ENCODE data around the gene ELAVL4. TPM values are rescaled to one million over a fixed set of nuclear protein-coding genes. Genes with fewer than 3 reads are reported as not detected.

ELAVL4 gene
- total RNA-seq, 2 experiments from 2014 or later = not detected

DNA sequence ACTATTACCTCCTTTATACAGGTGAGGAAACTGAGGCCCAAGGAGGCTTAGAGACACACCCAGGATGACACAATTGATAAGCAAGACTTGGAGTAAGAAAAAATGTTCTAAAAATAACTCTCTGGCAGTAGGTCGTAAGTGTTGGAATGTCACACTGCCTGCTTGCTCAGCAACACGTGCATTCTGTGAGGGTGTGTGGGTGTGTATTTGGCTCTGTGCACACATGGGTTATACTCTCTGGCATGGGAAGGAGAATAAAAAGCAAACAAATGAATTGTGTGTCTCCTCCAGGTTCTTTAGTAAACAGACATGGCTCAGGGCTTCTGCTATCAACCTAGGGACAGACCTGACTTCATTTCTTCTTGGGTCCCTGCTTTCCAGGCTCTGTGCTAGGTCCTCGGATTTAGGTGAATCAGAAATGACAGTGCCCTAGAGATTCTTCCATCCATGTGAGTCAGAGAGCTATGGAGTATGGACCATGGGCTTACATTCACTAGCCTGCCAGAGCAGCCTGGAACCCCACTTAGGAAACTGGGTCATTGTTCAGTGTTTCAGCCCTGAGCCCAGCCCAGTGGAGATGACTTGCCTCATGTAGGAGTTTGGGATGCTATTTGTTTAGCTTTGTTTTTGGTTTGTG, 72.4 kb downstream of the ELAVL4 start:
- Mint-ChIP-seq H3K36me3 (no peaks in the 10 kb centered on the region), H3K4me1 (no peaks in the 10 kb centered on the region), H3K9me3 (no peaks in the 10 kb centered on the region), H3K4me3 (no peak overlapping the region), H3K27me3 (peaks cover 23% of the 10 kb centered on the region), H3K27ac (no peak overlapping the region)
- DNase-seq = no peak

DNA sequence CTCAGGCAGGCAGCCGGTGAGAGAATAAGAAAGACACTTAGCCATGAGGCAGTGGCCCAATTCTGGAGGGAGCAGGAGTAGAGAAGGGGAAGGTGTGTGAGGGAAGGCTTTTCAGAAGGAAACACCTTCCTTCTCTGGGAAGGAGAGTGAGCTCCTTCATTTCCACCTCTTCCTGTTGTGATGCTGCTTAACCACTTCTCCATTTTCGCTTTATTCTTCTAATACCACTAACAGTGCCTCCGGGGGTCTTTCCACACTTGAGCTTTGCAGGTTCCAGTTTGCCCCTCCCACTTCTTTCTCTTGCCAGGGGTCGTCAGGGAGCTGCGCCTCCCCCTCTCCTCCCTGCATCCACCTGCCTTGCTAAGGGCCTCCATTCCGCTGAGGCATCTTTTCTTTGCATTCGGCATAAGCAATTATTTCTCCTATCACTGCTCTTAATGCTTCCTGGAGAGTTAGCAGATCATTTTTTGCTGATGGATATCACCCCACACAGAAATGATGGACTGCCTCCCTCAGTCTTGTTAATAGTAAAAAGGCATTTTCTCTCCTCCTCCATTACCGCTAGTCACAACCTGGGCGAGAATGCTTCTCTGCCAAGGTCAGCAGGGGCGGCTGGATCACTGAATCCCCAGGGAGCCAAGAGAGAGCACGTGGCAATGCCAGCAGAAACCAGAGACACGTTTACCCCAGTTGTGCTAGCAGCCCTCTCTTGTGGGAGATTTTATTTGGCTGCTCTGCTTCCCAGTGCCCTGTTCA, 74.8 kb downstream of the ELAVL4 start:
- Mint-ChIP-seq H3K36me3 (no peaks in the 10 kb centered on the region), H3K9me3 (no peaks in the 10 kb centered on the region), H3K27me3 (peaks cover 12% of the 10 kb centered on the region), H3K4me1 (no peaks in the 10 kb centered on the region), H3K27ac (no peak overlapping the region), H3K4me3 (no peak overlapping the region)
- DNase-seq = no peak

DNA sequence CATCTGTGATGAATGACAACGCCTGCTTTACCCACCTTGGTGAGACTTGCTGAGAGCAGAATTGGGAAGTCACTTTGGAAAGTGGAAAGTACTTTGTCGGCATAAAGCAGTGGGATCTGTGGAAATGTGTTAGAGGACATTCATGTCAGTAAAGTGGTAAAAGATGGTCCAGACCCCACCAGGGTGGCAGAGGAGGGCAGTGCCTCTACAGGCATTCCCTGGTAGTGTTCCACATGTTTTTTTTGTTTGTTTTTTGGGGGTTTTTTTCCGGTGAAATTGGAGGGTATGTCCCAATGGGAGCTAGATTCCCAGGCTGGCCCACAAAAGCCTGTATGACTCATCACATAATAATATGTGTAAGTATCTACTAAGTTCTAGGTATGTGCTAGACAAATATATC, 80.6 kb downstream of the ELAVL4 start:
- Mint-ChIP-seq H3K27ac (no peak overlapping the region), H3K9me3 (no peaks in the 10 kb centered on the region), H3K4me1 (no peaks in the 10 kb centered on the region), H3K27me3 (no peaks in the 10 kb centered on the region), H3K4me3 (no peak overlapping the region), H3K36me3 (no peaks in the 10 kb centered on the region)
- DNase-seq = no peak

DNA sequence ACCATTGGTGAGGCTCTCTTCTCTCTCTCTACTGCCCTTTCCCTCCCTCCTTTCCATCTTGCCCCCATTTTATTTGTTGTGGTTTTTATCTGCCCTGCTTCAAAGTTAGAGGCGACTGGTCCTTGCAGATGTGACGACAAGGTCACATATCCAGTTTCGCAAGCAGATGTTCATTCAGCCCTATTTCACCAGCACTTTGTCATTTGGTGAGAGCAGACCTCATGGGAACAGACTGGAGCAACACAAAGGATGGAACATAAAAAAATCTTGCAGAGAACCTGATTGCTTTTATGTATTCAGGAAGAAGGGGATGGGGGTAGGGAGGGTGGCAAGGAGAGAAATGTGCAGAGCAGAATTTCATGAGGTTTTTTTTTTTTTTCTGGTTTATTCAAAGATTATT, 84.3 kb downstream of the ELAVL4 start:
- no peaks in the 10 kb centered on the region for H3K36me3 Mint-ChIP-seq
- no peaks in the 10 kb centered on the region for H3K27me3 Mint-ChIP-seq
- H3K4me3 Mint-ChIP-seq = no peak overlapping the region
- H3K9me3 Mint-ChIP-seq = no peaks in the 10 kb centered on the region
- DNase-seq = no peak
- no peak overlapping the region for H3K27ac Mint-ChIP-seq
- no peaks in the 10 kb centered on the region for H3K4me1 Mint-ChIP-seq

DNA sequence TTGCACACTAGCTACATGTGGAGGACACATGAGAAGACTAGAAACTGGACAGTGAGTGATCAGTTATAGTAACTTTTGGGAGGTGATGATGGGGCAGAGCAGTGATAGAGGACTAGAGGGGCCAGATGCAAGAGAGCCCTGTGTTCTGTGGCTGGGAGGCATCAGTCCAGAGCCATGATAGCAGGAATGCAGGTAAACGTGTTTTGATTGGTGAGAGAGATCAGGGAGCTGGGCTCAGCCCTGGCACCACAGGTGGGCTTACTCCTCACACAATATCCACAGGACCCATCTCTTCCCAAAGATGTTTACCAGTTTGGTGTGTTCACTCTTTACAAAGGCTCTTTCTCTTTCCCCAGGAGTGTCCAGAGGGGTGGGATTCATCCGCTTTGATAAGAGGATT, 86.5 kb downstream of the ELAVL4 start:
- Mint-ChIP-seq H3K9me3 (no peaks in the 10 kb centered on the region), H3K27me3 (no peaks in the 10 kb centered on the region), H3K4me3 (no peak overlapping the region), H3K27ac (no peak overlapping the region), H3K36me3 (no peaks in the 10 kb centered on the region), H3K4me1 (no peaks in the 10 kb centered on the region)
- DNase-seq = no peak

DNA sequence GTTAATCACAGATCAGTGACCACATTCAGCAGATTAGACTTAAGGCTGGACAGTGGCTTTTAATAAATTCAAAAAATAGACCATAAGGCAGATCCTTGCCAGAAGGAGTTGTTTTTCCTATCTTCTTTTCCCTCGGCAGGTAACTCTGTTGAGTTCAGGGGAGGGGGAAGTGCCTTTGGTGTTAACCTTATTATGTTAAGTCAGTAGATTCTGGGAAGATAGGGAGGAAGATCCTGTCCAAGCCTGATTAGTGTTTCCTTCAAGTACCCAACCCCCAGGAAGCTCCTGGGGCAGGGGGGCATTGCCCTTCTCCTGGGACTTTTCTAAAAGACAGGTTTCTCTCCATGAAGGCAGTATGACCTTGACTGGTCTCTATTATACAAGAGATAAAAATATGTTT, 87.4 kb downstream of the ELAVL4 start:
- DNase-seq = no peak
- Mint-ChIP-seq H3K4me1 (no peaks in the 10 kb centered on the region), H3K36me3 (no peaks in the 10 kb centered on the region), H3K4me3 (no peak overlapping the region), H3K9me3 (no peaks in the 10 kb centered on the region), H3K27me3 (no peaks in the 10 kb centered on the region), H3K27ac (no peak overlapping the region)

DNA sequence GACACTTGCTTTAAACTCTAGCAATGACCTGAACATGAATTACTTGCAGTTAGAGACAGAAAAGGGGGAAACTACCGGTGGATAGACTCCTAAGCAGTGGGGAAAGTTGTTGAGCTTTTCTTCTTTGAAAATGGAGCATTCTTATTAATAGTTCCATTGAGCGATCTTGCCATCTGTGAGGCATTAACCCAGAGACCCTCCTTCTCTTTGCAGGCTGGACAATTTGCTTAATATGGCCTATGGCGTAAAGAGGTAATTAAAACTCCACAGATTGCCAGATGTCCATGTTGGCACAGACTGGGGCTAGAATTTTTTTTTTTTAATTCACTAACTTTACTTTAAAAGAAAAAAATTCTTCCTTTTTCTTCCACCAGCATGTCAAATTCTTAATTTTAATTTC, 88.5 kb downstream of the ELAVL4 start:
- no peak overlapping the region for H3K4me3 Mint-ChIP-seq

DNA sequence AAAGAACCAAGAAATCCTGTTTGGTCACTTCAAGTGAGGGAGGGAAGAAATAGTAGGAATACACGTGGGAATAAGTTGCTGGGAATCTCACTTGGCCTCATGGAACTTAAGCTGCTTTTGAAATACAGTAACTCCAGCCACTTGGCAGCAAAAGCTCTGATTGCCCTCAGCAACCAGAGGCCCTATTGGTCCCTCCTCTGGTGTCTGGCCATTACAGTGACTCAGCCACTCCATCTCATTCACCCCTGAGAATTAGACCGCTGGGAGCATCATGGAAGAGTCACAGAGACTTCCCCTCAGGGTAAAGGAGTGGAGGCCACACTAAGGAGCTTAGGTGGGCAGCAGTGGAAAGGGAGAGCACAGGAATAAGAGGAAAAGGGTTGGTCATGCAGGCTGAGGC, 99.6 kb downstream of the ELAVL4 start:
- Mint-ChIP-seq H3K4me1 (no peaks in the 10 kb centered on the region), H3K36me3 (no peaks in the 10 kb centered on the region), H3K27ac (no peak overlapping the region), H3K9me3 (no peaks in the 10 kb centered on the region), H3K4me3 (no peak overlapping the region), H3K27me3 (peaks cover 13% of the 10 kb centered on the region)
- no peak for DNase-seq

More for the DNA sequence above, 88.5 kb downstream of the ELAVL4 start:
- no peaks in the 10 kb centered on the region for H3K4me1 Mint-ChIP-seq
- DNase-seq = no peak
- no peaks in the 10 kb centered on the region for H3K9me3 Mint-ChIP-seq
- no peak overlapping the region for H3K27ac Mint-ChIP-seq
- H3K36me3 Mint-ChIP-seq = no peaks in the 10 kb centered on the region
- H3K27me3 Mint-ChIP-seq = no peaks in the 10 kb centered on the region

DNA sequence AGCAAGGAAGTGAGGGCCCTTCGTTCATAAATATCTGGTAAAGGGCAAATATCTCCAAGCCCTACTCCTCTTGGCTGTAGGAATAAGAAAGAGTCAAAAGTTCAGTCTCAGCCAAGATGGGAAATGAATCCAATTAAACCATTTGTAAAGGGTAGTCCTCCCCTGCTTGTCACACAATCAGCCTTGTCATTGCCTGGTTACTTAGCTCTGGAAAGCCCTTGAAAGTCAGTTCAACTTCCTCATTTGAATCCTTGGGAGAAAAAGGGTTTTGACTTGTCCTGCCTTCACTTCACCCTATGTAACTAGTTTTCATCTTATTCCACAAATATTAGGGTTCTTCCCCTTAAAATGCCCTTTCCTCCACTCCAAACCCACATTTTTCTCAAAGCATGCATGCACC, 100.0 kb downstream of the ELAVL4 start:
- H3K36me3 Mint-ChIP-seq = no peaks in the 10 kb centered on the region
- H3K9me3 Mint-ChIP-seq = no peaks in the 10 kb centered on the region
- no peak overlapping the region for H3K27ac Mint-ChIP-seq
- H3K4me1 Mint-ChIP-seq = no peaks in the 10 kb centered on the region
- H3K4me3 Mint-ChIP-seq = no peak overlapping the region
- no peak for DNase-seq
- H3K27me3 Mint-ChIP-seq = peaks cover 9% of the 10 kb centered on the region

DNA sequence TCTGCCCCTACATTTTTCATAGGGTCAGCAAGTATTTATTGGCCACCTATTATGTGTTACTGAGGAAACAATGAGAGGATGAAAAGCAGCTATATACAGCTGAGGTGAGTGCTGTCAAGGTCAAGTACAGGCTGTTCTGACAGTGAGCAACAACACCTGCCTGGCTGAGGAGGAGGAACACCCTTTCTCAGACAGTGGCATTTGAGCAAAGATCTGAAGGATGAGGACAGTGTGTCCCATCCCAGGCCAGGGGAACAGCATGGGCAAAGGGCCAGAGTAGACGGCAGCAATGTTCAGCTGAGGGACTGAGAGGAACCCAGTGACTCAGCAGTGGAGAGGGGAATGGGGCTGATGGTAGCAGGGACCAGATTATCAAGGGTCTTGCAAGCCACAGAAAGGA, 101.0 kb downstream of the ELAVL4 start:
- Mint-ChIP-seq H3K36me3 (no peaks in the 10 kb centered on the region), H3K4me3 (no peak overlapping the region), H3K27me3 (peaks cover 9% of the 10 kb centered on the region), H3K27ac (no peak overlapping the region), H3K9me3 (no peaks in the 10 kb centered on the region), H3K4me1 (no peaks in the 10 kb centered on the region)
- no peak for DNase-seq

DNA sequence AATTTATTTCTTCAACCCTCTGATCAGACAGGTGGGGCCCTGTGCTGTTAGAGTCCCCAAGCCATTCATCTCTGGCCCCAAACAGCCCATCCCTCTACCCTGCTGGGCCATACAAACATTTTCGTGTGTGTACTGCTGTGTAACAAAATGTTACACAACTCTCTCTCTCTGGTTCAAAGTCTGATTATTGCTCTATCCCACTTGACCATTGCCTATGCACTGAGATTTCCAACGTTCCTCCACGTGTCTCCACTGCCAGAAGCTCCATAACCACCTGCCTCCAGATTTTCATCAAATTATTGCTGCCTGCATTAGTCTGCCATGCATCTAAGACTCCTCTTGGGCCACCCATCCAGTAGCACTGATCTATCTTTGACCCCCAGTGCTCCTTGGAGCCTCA, 104.8 kb downstream of the ELAVL4 start:
- DNase-seq = no peak
- H3K4me3 Mint-ChIP-seq = no peak overlapping the region
- no peak overlapping the region for H3K27ac Mint-ChIP-seq
- peaks cover 4% of the 10 kb centered on the region for H3K27me3 Mint-ChIP-seq
- no peaks in the 10 kb centered on the region for H3K4me1 Mint-ChIP-seq
- H3K9me3 Mint-ChIP-seq = no peaks in the 10 kb centered on the region
- no peaks in the 10 kb centered on the region for H3K36me3 Mint-ChIP-seq

DNA sequence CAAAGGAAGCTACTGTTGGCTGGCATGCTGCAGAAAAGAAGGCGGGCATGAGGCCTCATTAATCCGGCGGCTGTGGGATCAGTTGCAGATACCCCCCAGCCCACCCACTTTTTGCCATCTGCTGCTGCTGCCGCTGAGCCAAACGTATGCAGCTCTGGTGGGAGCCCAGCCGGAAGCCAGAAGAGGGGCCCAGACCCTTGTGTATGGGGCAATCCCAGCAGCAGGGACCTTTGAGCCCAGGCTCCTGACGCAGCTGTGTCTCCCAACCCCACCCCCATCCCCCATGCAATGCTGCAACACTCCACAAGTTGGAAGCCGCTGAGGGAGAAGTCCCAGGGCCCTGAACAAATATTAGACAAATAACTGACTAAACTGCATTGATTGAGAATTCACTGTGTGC, 106.0 kb downstream of the ELAVL4 start:
- no peaks in the 10 kb centered on the region for H3K27me3 Mint-ChIP-seq
- DNase-seq = no peak
- H3K4me3 Mint-ChIP-seq = no peak overlapping the region
- no peaks in the 10 kb centered on the region for H3K36me3 Mint-ChIP-seq
- no peak overlapping the region for H3K27ac Mint-ChIP-seq
- H3K4me1 Mint-ChIP-seq = no peaks in the 10 kb centered on the region
- no peaks in the 10 kb centered on the region for H3K9me3 Mint-ChIP-seq

DNA sequence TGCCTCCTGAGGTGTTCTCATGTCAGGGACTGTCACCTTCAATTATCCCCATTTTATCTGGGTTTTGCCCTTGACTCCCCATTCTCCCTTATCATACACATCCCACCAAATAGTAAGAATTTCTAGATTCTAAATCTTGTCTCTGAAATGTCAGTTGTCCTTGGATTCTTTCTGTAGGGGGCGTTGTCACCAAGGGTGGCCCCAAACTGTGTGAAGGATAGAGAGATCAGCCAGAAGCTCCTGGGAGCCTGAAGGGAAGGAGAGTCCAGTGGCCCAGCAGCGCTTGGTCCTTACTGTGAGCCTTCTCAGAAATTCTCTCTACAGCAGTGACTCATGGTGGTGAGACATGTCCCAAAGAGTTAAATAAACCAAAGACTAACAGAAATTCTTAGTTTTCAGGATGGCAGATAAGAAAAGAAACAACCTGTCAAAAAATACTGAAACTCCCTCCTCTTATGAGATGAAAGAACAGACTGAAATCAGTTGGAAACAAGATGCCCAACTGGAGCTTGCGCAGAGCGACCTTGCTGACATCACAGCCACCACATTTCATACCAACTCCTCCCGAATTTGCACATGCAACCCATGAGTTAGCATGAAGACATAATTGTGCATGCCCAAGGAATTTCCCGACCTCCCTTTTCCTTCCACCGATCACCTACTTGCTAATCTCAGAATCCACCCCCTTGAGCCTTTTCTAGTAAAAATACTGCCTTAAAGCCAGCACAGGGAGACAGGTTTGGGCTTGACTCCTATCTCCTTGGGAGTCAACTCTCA, 109.8 kb downstream of the ELAVL4 start:
- Mint-ChIP-seq H3K4me3 (no peak overlapping the region), H3K27me3 (no peaks in the 10 kb centered on the region), H3K4me1 (no peaks in the 10 kb centered on the region), H3K36me3 (no peaks in the 10 kb centered on the region), H3K27ac (no peak overlapping the region), H3K9me3 (no peaks in the 10 kb centered on the region)
- DNase-seq = no peak

DNA sequence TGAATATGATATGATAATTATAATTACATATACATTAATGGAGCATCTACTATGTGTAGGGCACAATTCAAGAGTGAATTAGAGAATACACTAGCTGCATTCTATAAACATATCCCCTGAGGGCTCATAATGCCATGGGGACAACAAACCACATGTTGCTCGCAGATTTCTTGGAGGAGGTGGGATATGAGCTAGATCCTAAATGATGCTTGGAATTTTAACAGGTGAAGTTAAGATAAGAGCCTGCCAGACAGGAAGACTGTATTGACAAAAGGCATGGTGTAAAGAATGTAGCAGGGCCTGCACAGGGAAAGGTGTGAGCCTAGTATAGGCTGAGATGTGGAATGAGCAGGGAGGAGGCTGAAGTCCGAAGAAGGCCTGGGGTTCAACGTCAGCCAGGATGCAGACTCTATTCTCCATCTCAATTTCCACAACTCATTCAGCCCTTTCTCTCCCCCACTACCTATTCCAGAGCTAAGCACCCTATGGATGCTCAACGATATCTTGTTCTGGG, 120.2 kb downstream of the ELAVL4 start:
- Mint-ChIP-seq H3K27me3 (no peaks in the 10 kb centered on the region), H3K36me3 (peaks cover 2% of the 10 kb centered on the region), H3K4me3 (no peak overlapping the region), H3K4me1 (no peaks in the 10 kb centered on the region), H3K9me3 (peaks cover 12% of the 10 kb centered on the region), H3K27ac (no peak overlapping the region)
- DNase-seq = no peak

DNA sequence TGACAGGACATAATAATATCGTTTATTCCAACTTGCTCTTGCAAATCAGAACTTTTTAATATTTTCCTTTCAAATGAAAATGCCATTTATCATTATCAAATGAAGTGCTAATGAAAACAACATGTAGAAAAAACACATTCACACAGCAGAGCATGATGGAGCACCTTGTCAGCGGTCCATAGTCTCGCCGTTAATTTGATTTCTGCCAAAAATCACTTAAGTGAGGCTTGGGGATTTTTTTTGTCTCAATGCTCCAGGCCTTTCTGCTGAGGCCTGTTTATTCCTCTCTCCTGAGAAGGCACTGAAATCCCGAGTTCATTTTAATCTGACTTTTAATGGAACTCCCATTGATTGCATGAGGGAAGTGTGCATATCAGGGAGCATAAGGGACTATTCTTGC, 122.5 kb downstream of the ELAVL4 start:
- H3K4me3 Mint-ChIP-seq = no peak overlapping the region
- H3K4me1 Mint-ChIP-seq = no peaks in the 10 kb centered on the region
- DNase-seq = no peak
- H3K9me3 Mint-ChIP-seq = peaks cover 14% of the 10 kb centered on the region
- no peak overlapping the region for H3K27ac Mint-ChIP-seq
- H3K27me3 Mint-ChIP-seq = no peaks in the 10 kb centered on the region
- H3K36me3 Mint-ChIP-seq = peaks cover 2% of the 10 kb centered on the region
